AG09309 (cell line): ENCODE data around the gene TMEM132D.

Source experiments
- DNase-seq: peaks from one replicate; pipeline ENCODE4 v3.0.0-alpha.2; 2010; ENCODE audit warnings: low read depth
- H3K4me3 ChIP-seq: 2 replicates; pipeline ENCODE4 v1.5.1; 2011; ENCODE audit warnings: mild to moderate bottlenecking, low read depth, low read length, moderate library complexity; ENCODE audit not compliant: control insufficient read depth
- TF ChIP-seq, protein P1 (sequence below): IDR thresholded peaks from 2 replicates; pipeline ENCODE4 v1.5.1; 2011; ENCODE audit warnings: mild to moderate bottlenecking, low read depth, low read length, inconsistent platforms; ENCODE audit not compliant: insufficient read depth, control insufficient read depth; ENCODE audit errors: missing control alignments

Gene TMEM132D

DNA sequence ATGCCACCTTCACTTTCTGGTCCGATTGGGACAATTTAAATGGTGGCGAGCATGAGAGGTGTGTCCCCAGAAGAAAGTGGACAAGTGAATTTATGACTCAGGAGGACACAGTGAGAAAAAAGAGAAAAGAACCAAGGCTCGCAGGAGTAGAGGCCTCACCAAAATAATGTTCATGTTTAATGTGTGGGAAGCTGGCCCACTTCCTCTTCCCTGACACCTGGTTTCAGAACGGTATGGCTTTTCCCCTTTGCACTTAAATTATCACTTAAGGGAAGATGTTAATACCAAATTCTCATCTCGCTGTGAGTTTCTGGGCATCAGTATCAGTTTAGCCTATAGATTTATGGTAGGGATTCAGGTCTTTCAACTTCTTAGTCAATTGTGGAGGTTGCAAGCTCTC is 824.1 kb downstream of the TMEM132D start:
- TF ChIP-seq, protein P1, sequence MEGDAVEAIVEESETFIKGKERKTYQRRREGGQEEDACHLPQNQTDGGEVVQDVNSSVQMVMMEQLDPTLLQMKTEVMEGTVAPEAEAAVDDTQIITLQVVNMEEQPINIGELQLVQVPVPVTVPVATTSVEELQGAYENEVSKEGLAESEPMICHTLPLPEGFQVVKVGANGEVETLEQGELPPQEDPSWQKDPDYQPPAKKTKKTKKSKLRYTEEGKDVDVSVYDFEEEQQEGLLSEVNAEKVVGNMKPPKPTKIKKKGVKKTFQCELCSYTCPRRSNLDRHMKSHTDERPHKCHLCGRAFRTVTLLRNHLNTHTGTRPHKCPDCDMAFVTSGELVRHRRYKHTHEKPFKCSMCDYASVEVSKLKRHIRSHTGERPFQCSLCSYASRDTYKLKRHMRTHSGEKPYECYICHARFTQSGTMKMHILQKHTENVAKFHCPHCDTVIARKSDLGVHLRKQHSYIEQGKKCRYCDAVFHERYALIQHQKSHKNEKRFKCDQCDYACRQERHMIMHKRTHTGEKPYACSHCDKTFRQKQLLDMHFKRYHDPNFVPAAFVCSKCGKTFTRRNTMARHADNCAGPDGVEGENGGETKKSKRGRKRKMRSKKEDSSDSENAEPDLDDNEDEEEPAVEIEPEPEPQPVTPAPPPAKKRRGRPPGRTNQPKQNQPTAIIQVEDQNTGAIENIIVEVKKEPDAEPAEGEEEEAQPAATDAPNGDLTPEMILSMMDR = no peak
- H3K4me3 ChIP-seq = no peak overlapping the region
- DNase-seq = no peak

DNA sequence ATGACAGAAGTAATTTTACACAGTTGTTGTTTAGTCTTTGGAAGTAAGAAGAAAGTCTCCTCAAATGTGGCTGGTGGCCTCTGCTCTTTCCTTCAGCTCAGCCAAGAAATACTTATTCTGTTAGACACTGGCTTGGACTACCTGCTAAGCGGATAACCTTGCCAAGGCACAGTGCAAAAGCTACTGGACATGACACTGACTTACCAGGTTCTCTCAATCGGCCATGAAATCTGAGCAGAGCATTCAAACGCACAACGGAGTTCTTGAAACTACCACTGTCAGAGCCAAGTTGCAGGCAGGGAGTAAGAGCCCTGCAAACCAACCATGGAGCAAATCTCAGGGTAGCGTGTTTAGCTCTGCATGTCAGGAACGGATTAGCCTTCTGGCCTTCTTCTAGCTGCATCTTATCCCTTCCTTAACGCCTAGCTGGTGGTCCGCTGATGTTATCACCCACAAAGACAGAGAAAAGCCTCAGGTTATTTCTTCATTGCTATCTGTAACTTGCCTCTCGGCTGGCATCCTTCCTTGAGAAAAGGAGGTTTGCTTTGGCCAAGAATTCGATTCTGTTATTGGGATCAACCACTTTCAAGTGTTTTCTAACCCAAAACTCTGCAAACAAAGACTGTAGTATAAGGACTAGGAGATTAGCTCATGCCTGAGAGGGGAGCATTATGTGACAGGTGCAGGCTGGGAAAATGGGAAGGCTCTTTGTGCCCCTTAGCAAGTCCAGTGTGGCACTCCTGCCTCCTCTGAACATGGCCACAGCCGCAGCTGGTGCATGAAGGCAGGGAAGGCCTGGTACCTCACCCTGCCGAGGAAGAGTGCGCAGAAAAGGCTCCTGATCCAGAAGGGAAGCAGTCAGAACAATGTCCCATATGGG is 827.1 kb downstream of the TMEM132D start:
- H3K4me3 ChIP-seq = no peak overlapping the region
- DNase-seq = no peak
- TF ChIP-seq, protein P1 = no peak

DNA sequence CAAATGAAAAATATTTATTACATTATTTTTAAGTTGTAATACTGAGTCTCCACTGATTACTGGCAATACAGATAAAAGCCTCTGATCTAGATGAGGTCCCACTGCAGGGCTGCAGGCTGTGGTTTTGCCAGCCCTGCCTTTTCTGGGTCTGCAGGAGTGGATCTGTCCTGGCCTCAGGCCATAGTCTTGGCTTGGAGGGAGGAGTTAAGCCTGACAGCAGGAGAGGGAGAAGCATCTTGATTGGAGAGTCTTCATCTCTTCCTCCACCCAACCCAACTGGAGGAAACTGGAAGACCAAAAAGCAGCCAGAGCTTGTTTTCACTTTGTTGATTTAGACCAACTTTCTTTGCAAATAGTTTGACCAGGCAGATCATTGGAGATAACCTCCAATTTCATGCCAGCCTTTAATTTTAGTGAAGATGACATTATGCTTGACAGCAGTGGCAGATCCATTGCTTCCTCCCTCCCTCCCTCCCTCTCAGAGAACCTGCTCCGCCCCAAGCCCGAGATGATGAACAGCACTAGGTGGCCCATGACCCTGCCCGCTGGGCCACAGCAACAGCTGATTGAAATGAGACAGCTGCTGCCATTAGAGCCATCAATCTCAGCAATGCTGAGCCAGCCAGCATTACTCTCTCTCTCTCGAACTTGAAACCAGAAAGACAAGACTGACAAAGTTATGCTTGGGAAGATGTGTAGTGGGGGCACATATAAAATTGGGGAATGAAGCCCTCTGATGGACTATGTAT is 828.2 kb downstream of the TMEM132D start:
- TF ChIP-seq, protein P1 = no peak
- no peak for DNase-seq
- no peak overlapping the region for H3K4me3 ChIP-seq

DNA sequence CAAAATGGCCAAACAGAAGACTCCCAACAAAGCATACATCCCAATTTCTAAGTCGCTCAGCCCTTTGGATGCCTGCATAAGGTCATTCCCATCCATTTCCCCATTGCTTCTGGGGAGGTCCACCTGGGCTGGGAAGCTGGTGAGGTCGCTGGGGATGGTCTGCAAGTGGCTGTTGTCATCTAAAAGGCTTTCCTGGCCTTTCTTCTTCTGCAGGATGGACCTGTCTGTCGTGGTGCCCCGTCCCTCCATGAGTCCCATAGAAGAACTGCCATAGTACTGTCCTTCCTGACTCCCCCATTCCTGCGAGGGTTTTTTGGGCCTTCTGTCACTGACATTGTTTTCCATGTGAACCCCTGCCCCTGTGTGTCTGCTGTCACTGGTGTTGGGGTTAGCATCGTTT is 829.4 kb downstream of the TMEM132D start:
- DNase-seq = no peak
- H3K4me3 ChIP-seq = no peak overlapping the region

DNA sequence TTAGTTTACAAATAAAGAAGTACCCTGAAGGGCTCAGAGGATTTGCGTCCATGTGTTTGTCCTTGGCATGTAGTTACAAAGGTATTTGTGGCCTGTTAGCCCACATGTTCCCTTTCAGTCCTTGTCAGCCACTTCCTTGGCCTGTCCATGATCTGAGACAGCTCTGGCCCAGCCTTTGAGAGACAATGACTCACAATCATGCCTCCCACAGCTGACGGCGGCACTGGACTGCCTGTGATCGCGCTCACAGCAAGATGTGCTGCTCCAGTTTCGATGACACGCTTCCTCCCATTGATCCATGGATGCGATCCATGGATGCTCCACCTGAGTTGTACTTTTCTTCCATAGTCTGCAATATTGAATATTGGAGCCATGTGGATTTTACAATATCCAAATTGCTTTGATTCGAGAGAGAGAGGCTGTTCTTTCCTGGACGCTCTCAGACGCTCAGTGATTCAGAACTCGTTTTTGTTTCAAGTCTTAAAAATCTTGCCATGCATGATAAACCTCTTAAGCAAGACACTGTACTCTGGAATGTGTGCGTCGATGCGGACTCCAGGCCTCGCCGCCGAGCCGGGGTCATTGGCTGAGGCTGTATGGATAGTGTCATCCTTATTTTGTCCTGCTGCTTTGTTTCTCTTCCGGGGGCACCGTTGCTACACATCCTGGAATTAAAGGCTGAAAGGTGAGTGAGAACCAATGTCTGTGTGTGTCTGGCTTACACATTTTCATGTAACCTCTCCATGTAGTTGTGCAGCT is 830.5 kb downstream of the TMEM132D start:
- no peak overlapping the region for H3K4me3 ChIP-seq
- TF ChIP-seq, protein P1 = no peak
- no peak for DNase-seq

More for the DNA sequence above, 829.4 kb downstream of the TMEM132D start:
- TF ChIP-seq, protein P1 = no peak

DNA sequence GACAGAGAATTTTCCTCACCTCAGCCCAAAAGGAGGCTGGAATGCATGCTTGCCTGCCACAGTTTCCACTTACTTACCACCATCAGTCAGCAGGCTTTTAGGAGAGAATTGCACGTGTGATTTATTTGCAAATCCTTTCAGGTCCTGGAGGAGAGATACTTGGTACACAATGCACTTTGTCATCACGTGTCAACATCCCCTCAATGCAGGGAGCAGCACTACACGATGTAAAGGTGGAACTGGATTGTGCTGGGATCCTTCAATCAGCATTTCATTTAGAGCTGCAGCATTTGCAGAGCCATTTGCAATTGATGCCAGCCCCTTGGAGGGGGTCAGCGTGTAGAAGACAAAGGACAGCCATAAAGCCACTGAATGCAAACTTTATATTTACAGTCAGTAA is 832.5 kb downstream of the TMEM132D start:
- DNase-seq = no peak
- TF ChIP-seq, protein P1 = no peak
- no peak overlapping the region for H3K4me3 ChIP-seq
